Measurements from ENCODE around the gene APOL4.

The APOL4 gene

DNA sequence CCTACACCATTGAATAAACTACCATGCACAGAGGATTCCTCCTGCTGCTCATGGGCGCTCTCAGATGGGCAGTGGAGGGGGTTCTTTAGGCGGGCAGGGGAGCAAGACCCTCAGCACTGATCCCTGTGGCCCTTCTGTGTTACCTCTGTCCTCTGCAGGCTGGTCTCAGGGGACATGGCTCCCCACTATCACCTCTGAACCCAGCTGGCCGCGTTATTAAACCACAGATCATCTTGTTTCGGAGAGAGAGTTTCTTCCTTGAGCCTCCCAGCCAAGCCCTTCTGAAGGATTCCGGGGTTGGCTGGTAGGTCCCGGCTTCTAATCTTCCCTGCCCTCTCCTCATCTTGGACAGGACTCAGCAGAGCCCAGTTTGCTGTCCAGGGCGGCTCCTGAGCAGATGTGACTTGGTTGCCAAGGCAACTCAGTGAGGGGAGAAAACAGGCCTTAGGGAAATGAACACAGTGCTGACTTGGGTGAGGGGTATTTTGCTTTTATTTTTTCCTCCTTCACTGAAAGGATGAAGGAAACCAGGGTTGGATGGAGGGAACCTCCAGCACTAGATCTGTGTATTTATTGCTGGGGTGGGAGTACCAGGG lies 54.3 kb downstream of the APOL4 start:
- ChIA-PET POLR2A (no interaction called here), CTCF (interaction anchor here (0.7 to 2.3 kb wide), 2 partner anchors 9 to 33 kb away, joined by 3 to 12 read pairs; no protein-coding TSS in a partner anchor)
- TF ChIP-seq, protein P1, sequence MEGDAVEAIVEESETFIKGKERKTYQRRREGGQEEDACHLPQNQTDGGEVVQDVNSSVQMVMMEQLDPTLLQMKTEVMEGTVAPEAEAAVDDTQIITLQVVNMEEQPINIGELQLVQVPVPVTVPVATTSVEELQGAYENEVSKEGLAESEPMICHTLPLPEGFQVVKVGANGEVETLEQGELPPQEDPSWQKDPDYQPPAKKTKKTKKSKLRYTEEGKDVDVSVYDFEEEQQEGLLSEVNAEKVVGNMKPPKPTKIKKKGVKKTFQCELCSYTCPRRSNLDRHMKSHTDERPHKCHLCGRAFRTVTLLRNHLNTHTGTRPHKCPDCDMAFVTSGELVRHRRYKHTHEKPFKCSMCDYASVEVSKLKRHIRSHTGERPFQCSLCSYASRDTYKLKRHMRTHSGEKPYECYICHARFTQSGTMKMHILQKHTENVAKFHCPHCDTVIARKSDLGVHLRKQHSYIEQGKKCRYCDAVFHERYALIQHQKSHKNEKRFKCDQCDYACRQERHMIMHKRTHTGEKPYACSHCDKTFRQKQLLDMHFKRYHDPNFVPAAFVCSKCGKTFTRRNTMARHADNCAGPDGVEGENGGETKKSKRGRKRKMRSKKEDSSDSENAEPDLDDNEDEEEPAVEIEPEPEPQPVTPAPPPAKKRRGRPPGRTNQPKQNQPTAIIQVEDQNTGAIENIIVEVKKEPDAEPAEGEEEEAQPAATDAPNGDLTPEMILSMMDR (IDR thresholded peaks at IDR 0.05; ENCODE audit: control extremely low read depth, extremely low read depth, low read depth, missing control alignments) = no peak
- DNase-seq (ENCODE audit: extremely low spot score) = no peak

DNA sequence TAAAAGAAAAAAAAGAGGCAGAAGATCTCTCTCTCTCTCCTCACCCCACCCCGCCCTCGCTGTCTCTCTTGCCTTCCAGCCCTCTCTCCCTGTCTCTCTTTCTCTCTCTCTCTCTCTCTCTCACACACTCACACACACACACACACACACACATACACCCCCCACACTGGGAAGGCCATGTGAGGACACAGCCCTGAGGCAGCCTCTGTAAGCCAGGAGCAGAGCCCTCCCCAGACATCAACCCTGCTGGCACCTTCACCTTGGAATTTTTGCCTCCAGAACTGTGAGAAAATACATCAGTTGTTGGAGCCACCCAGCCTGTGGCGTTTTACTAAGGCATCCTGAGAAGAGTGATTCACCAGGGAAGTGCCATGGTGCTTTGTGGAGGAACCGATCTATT lies 55.7 kb downstream of the APOL4 start:
- ChIA-PET POLR2A (no interaction called here), CTCF (interaction anchor here (2.4 to 7.9 kb wide), 3 partner anchors 9 to 35 kb away, joined by 5 to 88 read pairs (median 29); partner anchors contain the start of gene APOL3)
- no peak for DNase-seq (ENCODE audit: extremely low spot score)
- TF ChIP-seq, protein P1 (IDR thresholded peaks at IDR 0.05; ENCODE audit: control extremely low read depth, extremely low read depth, low read depth, missing control alignments) = no peak

DNA sequence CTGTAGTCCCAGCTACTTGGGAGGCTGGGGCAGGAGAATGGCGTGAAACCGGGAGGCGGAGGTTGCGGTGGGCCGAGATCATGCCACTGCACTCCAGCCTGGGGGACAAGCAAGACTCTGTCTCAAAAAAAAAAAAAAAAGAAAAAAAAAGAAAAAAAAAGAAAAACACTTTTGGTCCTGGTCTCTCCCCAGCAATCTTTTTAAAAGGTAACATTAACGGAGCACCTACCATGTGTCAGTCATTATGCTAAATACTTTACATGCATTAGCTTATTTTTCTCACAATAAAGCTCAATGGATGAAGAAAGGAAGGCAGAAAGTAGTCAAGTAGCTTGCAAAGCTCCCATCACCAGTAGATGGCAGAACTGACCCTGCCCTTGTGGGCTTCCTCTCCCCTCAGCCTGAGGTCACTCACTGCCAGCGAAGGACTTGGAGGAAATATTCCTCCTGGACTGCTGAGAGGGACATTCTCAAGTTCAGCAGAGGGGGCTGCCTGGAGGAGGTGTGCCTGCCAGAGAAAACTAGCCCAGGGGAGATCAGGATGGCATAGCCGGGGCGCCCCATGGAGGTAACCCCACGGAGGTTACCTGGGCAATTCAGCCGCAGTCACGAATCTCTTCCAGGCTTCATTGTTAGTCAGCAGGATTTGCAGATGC lies 56.6 kb downstream of the APOL4 start:
- TF ChIP-seq, protein P1 (IDR thresholded peaks at IDR 0.05; ENCODE audit: control extremely low read depth, extremely low read depth, low read depth, missing control alignments) = peak; percentile 58
- CTCF ChIA-PET = interaction anchor here (0.7 to 7.9 kb wide), 8 partner anchors 8 to 74 kb away, joined by 3 to 88 read pairs (median 4); partner anchors contain the start of gene APOL3
- POLR2A ChIA-PET = no interaction called here
- DNase-seq (ENCODE audit: extremely low spot score) = no peak

DNA sequence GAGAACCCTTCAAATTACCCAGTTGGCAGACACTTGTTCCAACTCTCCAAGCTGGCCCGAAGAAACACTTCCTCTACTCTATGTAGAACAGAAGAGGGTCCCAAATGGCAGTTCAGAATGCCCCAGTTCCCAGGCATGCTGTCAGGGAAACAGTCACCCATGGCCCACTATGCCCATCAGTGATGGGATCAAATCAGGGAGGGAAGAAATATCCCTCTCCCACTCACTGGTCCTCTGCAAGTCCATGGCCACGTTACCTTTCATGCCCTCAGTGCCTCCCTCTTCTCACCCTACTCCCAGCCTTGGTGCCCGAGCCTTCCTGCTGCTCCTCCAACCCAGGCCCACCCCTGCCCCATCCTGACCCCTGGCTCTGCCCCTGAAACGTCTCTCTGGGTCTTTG lies 57.7 kb downstream of the APOL4 start:
- CTCF ChIA-PET = interaction anchor here (1.0 to 7.9 kb wide), 4 partner anchors 15 to 78 kb away, joined by 5 to 88 read pairs (median 18); partner anchors contain the start of gene APOL3
- TF ChIP-seq, protein P1 (IDR thresholded peaks at IDR 0.05; ENCODE audit: control extremely low read depth, extremely low read depth, low read depth, missing control alignments) = no peak
- DNase-seq (ENCODE audit: extremely low spot score) = no peak
- POLR2A ChIA-PET = no interaction called here

DNA sequence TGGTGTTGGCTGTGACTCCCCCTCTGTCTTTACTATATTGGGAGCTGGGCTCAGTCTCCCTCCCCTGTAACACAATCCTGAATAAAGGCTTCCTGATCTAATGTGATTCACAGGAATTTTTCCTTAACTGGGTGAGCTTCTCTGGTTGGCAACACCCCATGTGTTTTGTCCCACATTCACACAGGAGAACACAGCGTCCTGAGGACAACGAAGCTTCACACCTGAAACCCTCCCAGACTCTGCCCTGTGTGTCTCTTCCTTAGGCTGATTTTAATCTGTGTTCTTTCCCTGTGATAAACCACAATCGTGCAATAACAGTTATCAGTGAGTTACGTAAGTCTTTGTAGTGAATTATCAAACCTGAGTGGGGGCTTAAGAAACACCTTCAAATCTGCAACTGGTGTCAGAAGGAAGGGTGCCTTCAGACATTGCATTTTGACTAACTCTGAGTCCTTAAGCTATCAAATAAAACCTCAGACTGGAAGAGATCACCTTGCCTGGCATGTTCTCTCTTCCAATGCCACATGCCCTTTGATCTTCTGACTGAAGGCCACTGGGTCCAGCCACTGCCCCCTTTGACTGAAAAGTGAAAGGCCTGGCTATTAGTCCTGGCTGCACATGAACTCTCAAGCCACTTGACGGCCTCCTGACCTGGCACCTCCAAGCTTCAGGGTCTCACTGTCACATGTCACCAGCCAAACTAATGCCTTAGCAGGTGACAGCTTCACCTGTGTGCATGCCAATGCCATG lies 58.4 kb downstream of the APOL4 start:
- ChIA-PET POLR2A (no interaction called here), CTCF (interaction anchor here (1.0 to 7.9 kb wide), 4 partner anchors 16 to 78 kb away, joined by 5 to 88 read pairs (median 18); partner anchors contain the start of gene APOL3)
- DNase-seq (ENCODE audit: extremely low spot score) = no peak
- TF ChIP-seq, protein P1 (IDR thresholded peaks at IDR 0.05; ENCODE audit: control extremely low read depth, extremely low read depth, low read depth, missing control alignments) = no peak

DNA sequence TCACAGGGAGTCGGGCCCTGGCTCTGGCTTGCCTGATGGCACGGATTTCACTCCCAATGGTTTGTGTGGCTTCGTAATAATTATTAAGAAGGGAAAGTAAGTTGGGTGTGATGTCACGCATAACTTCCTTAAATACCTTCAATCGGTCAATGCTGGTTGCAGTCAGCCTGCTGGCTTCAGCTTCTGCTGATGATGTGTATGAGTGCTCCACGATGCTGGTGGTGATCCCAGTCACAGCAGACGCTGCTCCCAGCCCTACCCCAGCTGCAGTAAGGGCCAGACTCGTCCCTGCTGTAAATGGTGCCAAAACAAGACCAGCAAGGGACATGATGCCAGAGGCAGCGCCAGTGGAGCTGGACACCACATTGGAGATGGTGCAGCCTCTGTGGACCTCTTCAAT lies 60.1 kb downstream of the APOL4 start:
- TF ChIP-seq, protein P1 (IDR thresholded peaks at IDR 0.05; ENCODE audit: control extremely low read depth, extremely low read depth, low read depth, missing control alignments) = no peak
- CTCF ChIA-PET = interaction anchor here (1.4 to 7.9 kb wide), 5 partner anchors 17 to 76 kb away, joined by 3 to 88 read pairs (median 7); partner anchors contain the start of gene APOL3
- no peak for DNase-seq (ENCODE audit: extremely low spot score)
- POLR2A ChIA-PET = no interaction called here
